Uterus (tissue), 4 donors: ENCODE results near the gene ACTN1. TPM values are rescaled to one million over a fixed set of nuclear protein-coding genes. Genes with fewer than 3 reads are reported as not detected.

Experiments
- DNase-seq, 2 donors: peaks; one replicate each; pipeline ENCODE4 v3.0.0-alpha.2; 2019 to 2020
- H3K27ac ChIP-seq, 2 donors: fragments of 200-600 bp; sonication (generic); 1 replicate in 1 of 2; 2 replicates in 1 of 2; pipeline ENCODE4 v1.5.1; 2016 to 2018
- H3K27me3 ChIP-seq, 2 donors: fragments of 200-600 bp; sonication (generic); one replicate each; pipeline ENCODE4 v1.5.1; 2018 to 2019; ENCODE audit warnings: control low read depth in 1 of 2
- H3K36me3 ChIP-seq, 2 donors: fragments of 200-600 bp; sonication (generic); one replicate each; pipeline ENCODE4 v1.5.1; 2019; ENCODE audit warnings: control low read depth in 1 of 2
- H3K4me1 ChIP-seq, 2 donors: fragments of 200-600 bp; sonication (generic); one replicate each; pipeline ENCODE4 v1.5.1; 2018 to 2019; ENCODE audit warnings: control low read depth in 1 of 2
- H3K4me3 ChIP-seq, 2 donors: fragments of 200-600 bp; sonication (generic); 1 replicate in 1 of 2; 2 replicates in 1 of 2; pipeline ENCODE4 v1.5.1; 2018 to 2019; ENCODE audit warnings: mild to moderate bottlenecking in 1 of 2
- H3K9me3 ChIP-seq, 2 donors: fragments of 200-600 bp; sonication (generic); one replicate each; pipeline ENCODE4 v1.5.1; 2019; ENCODE audit warnings: control low read depth in 1 of 2
- CTCF ChIP-seq, 4 experiments: fragments of 200-600 bp in 2 of 4; fragments of 450-650 bp in 2 of 4; sonication (generic) in 2 of 4; IDR thresholded peaks; one replicate each; pipeline ENCODE4 v1.5.1; 2016 to 2019; ENCODE audit warnings: antibody characterized with exemption in 4 of 4, mild to moderate bottlenecking in 2 of 4, moderate library complexity in 1 of 4
- POLR2A ChIP-seq, 2 donors: fragments of 450-650 bp; IDR thresholded peaks; one replicate each; pipeline ENCODE4 v1.6.1; 2016; ENCODE audit warnings: antibody characterized with exemption in 2 of 2, mild to moderate bottlenecking in 1 of 2, moderate library complexity in 1 of 2
- intact Hi-C: fragments of 100-400 bp; cut with DNase I; formaldehyde crosslinking; loops from one replicate; pipeline ENCODE4 v1.15.1; 2023; ENCODE audit warnings: low total_unique reads
- total RNA-seq, 4 donors: library from RNA; depleted of rRNA in 3 of 4; stranded (reverse); fragments of >200 nt in 3 of 4; gene quantifications; one replicate each; pipeline versions ENCODE4 v1.1.0 to v1.2.4, GENCODE V29; 2014 to 2023
- donor health status: DM: yes; HTN: yes; CAD: no.

The ACTN1 gene
- total RNA-seq, 4 donors from 2014 or later = 147 to 538 (median 343) TPM

- no peak overlapping the region for H3K27ac ChIP-seq
- no peaks in the 10 kb centered on the region for H3K4me1 ChIP-seq
- no peaks in the 10 kb centered on the region for H3K36me3 ChIP-seq
- no peak for DNase-seq
- H3K9me3 ChIP-seq = no peaks in the 10 kb centered on the region
- intact Hi-C loops = no loop called here
- no peak for TF ChIP-seq POLR2A (IDR thresholded peaks at IDR 0.05)
- H3K27me3 ChIP-seq = no peaks in the 10 kb centered on the region
- no peak overlapping the region for H3K4me3 ChIP-seq
These were observed 22.3 kb upstream of the ACTN1 start for GRCh38 chr14:69001375-69001774.

- no peaks in the 10 kb centered on the region for H3K4me1 ChIP-seq
- H3K4me3 ChIP-seq = no peak overlapping the region
- TF ChIP-seq POLR2A (IDR thresholded peaks at IDR 0.05) (no peak), CTCF (IDR thresholded peaks at IDR 0.05) (no peak)
- no peaks in the 10 kb centered on the region for H3K27me3 ChIP-seq
- intact Hi-C loops = no loop called here
- no peaks in the 10 kb centered on the region for H3K36me3 ChIP-seq
- no peak overlapping the region for H3K27ac ChIP-seq
- DNase-seq = no peak
- H3K9me3 ChIP-seq = no peaks in the 10 kb centered on the region
These were observed 19.0 kb upstream of the ACTN1 start for GRCh38 chr14:68998062-68998461.

- no peak for TF ChIP-seq POLR2A (IDR thresholded peaks at IDR 0.05)
- no peak for TF ChIP-seq CTCF (IDR thresholded peaks at IDR 0.05)
- Histone ChIP-seq H3K4me3 (no peak overlapping the region), H3K27me3 (no peaks in the 10 kb centered on the region), H3K4me1 (no peaks in the 10 kb centered on the region), H3K27ac (no peak overlapping the region), H3K36me3 (no peaks in the 10 kb centered on the region), H3K9me3 (no peaks in the 10 kb centered on the region)
- intact Hi-C loops = no loop called here
- no peak for DNase-seq
These were observed 16.6 kb upstream of the ACTN1 start for GRCh38 chr14:68995731-68996130.

- Histone ChIP-seq H3K4me3 (no peak overlapping the region), H3K36me3 (no peaks in the 10 kb centered on the region), H3K4me1 (no peaks in the 10 kb centered on the region), H3K27me3 (no peaks in the 10 kb centered on the region), H3K27ac (no peak overlapping the region), H3K9me3 (no peaks in the 10 kb centered on the region)
- DNase-seq = no peak
- TF ChIP-seq POLR2A (IDR thresholded peaks at IDR 0.05) (no peak), CTCF (IDR thresholded peaks at IDR 0.05) (no peak)
- intact Hi-C loops = no loop called here
These were observed 15.0 kb upstream of the ACTN1 start for GRCh38 chr14:68994056-68994455.

- H3K36me3 ChIP-seq = no peaks in the 10 kb centered on the region
- intact Hi-C loops = no loop called here
- H3K4me3 ChIP-seq = no peak overlapping the region
- TF ChIP-seq CTCF (IDR thresholded peaks at IDR 0.05) (no peak), POLR2A (IDR thresholded peaks at IDR 0.05) (no peak)
- no peak for DNase-seq
- no peak overlapping the region for H3K27ac ChIP-seq
- no peaks in the 10 kb centered on the region for H3K9me3 ChIP-seq
- no peaks in the 10 kb centered on the region for H3K4me1 ChIP-seq
- H3K27me3 ChIP-seq = no peaks in the 10 kb centered on the region
These were observed 8.5 kb upstream of the ACTN1 start for GRCh38 chr14:68987653-68988036.
